Activated CD4-positive, alpha-beta T cell treated with anti-CD3 and anti-CD28 coated beads, Interleukin-2, amount 50 U/mL, for 48 hours (primary cell): ENCODE results near the gene MYOT.
"Not testable (repeated sequence)": the region's sequence is repeated elsewhere in the genome, so short reads cannot be mapped to it uniquely, and the experiment has no call there.

ENCODE experiments used
- DNase-seq, 2 experiments: peaks; one replicate each; pipeline ENCODE4 v3.0.0-alpha.2; 2020

MYOT gene

DNA sequence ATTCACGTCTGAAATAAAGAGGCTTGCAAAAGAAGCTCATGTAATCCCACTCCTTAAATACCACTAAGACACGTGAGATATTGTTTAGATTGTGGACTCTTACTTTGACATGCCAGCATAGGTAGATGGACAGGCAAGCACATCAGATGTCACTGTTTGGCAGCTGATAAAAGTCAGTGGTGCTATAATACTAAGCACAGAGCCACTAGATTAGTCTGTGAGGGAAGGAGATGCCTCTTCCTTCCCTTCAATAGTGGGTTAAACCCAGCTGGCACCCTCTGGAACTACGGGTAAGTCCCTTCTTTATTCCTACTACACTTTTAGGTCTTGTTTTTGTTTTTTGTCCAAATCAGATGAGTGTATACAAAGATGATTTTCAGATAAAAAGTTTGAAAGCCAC is at the start of gene MYOT:
Gene MYOT, plus strand, starts transcription at position 197 of the 400 bp plus-strand sequence. CDS start 2,792 bp downstream, outside the sequence.
- DNase-seq: no peak

DNA sequence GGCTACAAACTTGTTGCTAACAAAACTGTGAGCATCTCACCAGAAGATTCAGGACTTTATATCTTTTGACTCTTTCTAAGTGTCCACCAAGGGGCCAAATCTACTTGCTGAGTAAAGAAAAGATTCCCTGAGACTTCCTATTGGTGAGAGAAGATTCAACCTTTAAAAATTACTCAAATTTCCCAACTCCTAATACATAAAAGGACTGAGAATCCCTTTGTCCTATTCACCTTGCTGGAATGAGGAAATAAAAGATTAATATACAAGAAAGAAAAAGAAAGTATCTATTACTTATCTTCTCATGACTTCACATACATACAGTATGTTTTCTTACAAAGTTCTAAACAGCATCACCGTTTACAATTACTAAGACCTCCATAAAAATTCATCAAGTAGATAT is 47.9 kb upstream of the MYOT start:
- DNase-seq: no peak

GRCh38 chr5:137822158-137822764 is 45.4 kb upstream of the MYOT start:
- DNase-seq: peak in 1 of 2 experiments; percentile 2

GRCh38 chr5:137822984-137823383 is 44.7 kb upstream of the MYOT start:
- DNase-seq: no peak

DNA sequence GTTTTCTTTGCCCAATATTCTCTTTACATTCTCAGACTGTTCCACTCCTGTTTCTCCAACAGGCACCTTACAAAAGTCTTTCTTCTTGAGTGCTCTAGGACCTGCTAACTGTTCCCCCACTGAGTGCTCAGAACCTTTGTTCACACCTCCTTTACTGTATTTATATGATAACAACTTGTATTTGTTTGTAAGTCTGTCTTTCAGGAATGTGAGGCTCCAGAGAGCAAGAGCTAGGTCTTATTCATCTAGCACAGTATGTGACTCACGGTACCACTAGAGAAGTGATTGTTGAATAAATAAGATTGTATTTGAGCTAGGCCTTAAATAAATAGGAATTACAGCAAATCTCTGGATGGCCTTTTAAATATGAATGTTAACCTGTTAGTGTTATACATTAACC is 42.5 kb upstream of the MYOT start:
- DNase-seq: no peak

GRCh38 chr5:137826067-137826466 is 41.6 kb upstream of the MYOT start:
- DNase-seq: no peak

DNA sequence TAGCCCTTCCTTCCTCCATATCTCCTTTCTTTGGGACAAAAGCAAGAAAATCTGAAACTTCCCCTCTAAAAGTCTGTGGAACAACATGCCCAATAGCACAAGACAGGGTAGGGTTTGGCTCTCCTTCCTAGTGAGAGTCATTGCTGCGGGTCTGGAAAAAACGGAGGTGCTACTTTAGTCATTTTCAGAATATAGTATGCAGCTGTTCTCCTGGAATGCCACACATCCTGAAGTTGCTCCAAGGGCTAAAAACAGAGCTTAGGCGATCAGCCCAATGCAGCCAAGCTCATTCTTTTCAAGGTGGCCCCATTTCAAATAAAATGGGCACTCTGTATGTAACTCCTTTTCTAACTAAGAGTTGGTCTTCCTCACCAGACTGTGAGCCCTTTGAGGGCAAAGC is 39.5 kb upstream of the MYOT start:
- no peak for DNase-seq

- DNase-seq: no peak
Observed at GRCh38 chr5:137828664-137829063, 39.0 kb upstream of the MYOT start.

DNA sequence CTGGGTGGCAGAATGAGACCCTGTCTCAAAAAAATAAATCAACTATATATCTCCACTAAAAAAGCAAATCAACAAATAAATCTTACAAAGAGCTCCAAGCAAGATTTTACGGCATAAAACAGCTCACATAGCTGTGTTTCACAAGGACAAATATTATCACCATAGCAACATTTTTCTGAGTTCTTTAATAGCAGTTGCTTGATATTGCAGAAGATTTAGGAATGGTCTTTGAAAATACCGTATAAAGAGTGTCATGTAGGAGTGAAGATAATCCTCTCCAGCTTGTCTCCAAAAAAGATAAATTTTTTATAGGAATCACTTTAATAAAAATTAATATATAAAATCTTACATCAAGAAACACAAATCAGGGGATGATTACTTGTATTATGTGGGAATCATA is 36.6 kb upstream of the MYOT start:
- DNase-seq: no peak

DNA sequence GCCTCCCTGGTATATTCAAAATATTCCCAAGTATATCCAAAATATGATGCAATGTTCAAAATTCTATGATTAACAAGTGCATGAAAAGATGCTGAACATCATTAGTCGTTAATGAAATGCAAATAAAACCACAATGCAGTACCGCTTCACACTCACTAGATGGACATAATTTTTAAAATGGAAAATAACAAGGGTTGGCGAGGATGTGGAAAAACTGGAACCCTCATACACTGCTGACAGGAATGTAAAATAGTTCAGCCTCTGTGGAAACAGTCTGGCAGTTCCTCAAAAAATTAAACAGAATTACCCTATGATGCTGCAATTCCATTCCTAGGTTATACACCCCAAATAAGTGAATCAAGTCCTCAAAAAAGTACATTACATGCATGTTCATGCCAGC is 36.1 kb upstream of the MYOT start:
- no peak for DNase-seq

DNA sequence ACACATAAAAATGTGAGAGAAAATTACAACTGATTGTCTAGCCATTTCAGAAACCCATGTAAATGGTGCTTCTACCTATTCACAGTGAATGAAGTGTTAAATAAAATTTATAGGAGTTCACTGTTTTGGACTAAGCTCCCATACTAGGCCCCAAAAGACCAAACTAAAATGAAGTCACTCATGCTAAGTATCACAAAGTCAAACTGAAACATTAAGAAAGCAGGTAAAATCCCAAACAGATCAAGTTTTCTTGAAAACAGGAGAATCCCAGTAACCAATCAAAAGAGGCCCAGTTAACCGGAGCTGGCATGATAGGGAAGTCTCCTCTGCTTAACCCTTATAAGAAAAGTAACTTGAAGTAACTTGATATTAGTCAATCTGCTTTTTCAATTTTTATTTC is 35.2 kb upstream of the MYOT start:
- DNase-seq: no peak

GRCh38 chr5:137833463-137833862 is 34.2 kb upstream of the MYOT start:
- DNase-seq: no peak

GRCh38 chr5:137834498-137835049 is 33.1 kb upstream of the MYOT start:
- no peak for DNase-seq

DNA sequence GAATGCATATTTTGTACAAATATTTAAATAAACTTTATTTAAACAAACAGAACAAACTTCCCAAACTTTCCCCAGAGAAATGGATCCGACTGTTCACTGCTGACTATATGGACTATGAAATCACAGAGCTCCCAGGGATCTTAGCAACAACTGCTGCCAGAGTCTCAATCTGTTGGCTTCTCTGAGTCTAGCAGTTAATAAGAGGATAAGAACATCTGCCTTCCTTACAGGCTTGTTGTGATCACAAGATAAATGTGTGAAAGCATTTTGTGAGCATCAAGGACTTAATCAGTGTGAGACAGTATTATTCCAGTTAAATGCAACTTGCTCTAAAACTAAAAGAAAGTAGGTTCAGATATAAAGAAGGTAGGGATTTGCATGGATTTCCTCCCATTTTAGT is 31.4 kb upstream of the MYOT start:
- no peak for DNase-seq

GRCh38 chr5:137836997-137837396 is 30.7 kb upstream of the MYOT start:
- DNase-seq: no peak

GRCh38 chr5:137837491-137838394 is 29.9 kb upstream of the MYOT start:
- no peak for DNase-seq

GRCh38 chr5:137838976-137839375 is 28.7 kb upstream of the MYOT start:
- DNase-seq: no peak

DNA sequence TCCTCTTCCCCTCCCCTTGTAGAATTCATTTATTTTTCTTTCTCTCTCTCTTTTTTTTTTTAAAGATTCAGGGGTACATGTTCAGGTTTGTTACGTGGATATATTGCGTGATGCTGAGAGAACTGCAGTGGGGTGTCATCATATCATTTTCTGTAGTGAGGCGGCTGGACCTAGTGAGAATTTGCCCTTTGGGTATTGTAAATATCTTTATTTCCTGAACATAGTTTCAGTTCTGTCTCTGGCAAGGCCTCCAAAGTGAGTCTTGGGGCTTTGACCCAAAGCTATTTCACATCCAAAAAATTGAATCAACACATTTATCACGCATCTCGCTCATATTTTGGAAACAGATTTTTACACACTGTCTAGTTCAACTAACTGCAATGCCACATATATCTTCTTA is 25.4 kb upstream of the MYOT start:
- DNase-seq: no peak

DNA sequence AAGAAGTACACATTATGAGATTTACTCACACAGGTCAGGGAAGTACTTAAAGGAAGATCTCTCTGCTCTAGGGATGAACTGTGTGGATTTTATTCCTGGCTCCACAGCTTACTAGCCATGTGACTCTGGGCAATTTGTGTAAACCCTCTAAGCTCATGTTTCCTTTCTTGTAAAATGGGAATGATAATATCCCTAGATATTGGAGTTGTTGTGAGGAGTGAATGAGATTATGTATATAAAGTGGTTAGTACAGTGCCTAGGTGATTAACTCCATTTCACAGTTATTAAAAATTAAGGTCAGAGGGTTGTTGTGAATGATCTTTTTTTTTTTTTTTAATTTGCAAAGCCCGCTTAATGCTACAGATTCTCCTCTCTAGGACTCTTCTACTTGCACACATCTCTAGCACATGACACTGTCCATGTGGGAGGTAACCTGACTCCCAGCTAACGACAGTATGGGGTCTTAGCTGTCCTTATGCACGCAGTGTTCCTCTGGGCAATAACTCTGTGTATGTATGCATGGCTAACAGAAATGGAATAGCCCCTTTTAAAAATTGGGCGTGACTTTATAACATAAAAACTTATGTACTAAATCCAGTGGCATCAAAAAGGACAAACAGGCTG is 23.9 kb upstream of the MYOT start:
- DNase-seq: no peak

DNA sequence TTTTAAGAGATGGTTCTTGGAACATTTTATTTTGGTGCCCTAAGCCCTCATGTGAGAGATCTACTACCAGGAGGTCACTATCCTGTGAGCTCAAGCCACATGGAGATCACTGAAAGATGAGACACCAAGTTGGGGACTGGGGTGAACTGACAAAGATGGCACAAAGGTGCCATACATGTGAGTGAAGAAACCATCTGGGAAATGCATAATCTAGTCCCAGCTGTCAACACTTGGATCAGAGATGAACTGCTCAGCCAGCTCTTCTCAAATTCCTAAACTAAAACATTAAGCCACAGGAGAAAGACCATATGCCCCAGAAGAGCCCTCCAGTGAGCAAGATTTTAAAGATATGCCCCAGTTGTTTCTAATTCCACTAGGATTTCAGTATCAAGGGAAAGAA is 22.2 kb upstream of the MYOT start:
- no peak for DNase-seq

- no peak for DNase-seq
Observed at GRCh38 chr5:137847687-137848086, 20.0 kb upstream of the MYOT start.

DNA sequence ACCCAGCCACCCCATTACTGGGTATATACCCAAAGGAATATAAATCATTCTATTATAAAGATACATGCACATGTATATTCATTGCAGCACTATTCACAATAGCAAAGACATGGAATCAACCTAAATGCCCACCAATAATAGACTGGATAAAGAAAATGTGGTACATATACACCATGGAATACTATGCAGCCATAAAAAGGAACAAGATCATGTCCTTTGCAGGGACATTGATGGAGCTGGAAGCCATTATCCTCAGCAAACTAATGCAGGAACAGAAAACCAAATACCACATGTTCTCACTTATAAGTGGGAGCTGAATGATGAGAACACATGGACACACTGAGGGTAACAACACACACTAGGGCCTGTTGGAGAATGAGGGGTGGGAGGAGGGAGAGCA is 14.5 kb upstream of the MYOT start:
- DNase-seq: not testable (repeated sequence)

DNA sequence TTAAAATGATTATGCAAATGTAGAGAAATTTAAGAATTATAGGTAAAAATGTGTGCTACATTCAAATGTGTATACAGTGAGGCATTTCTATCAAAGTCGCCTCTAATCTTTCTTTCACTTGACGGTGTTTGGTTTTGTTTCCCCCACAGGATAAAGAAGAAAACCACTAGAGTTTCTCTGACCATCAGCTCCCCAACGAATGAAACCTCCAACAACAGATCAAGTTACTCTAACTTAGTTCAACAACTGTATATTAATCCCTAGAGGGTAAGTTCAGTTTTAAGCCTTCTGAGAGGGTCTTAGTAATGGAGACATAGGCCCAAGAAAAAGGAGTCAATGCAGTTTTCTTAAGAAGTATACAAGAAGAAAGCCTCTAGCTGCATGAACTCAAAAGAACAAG is 11.5 kb upstream of the MYOT start:
- no peak for DNase-seq
